Cardiac fibroblast (primary cell): ENCODE results near the gene MED13L.
"Not testable (repeated sequence)": the region's sequence is repeated elsewhere in the genome, so short reads cannot be mapped to it uniquely, and the experiment has no call there.

Source experiments
- DNase-seq, 2 donors: peaks; one replicate each; pipeline versions ENCODE4 v3.0.0 to v3.0.0-alpha.2; 2010; ENCODE audit warnings: low read depth in 2 of 2
- H3K4me3 ChIP-seq, 2 donors: replicated peaks in 1 of 2; 1 replicate in 1 of 2; 2 replicates in 1 of 2; pipeline ENCODE4 v1.5.1; 2011; ENCODE audit warnings: low read depth in 2 of 2, low read length in 2 of 2, mild to moderate bottlenecking in 2 of 2, moderate library complexity in 1 of 2
- CTCF ChIP-seq: IDR thresholded peaks from one replicate; pipeline ENCODE4 v1.5.1; 2011; ENCODE audit warnings: low read depth, mild to moderate bottlenecking, low read length, inconsistent platforms

The MED13L gene

GRCh38 chr12:116288735-116289134 lies 11.2 kb upstream of the MED13L start:
- no peak for TF ChIP-seq CTCF
- H3K4me3 ChIP-seq, result no peak overlapping the region
- no peak for DNase-seq

- no peak overlapping the region for H3K4me3 ChIP-seq
- TF ChIP-seq CTCF, result no peak
- DNase-seq, result no peak
These were observed 10.4 kb upstream of the MED13L start for GRCh38 chr12:116287842-116288301.

GRCh38 chr12:116284396-116284795 lies 6.9 kb upstream of the MED13L start:
- H3K4me3 ChIP-seq, result no peak overlapping the region
- DNase-seq, result peak; percentile 78 to 80
- no peak for TF ChIP-seq CTCF

- not testable (repeated sequence) for DNase-seq, H3K4me3 ChIP-seq
These were observed 6.4 kb upstream of the MED13L start for GRCh38 chr12:116283881-116284280.

GRCh38 chr12:116282371-116283286 lies 5.1 kb upstream of the MED13L start:
- no peak overlapping the region for H3K4me3 ChIP-seq
- DNase-seq, result no peak
- no peak for TF ChIP-seq CTCF

GRCh38 chr12:116280595-116281290 lies 3.2 kb upstream of the MED13L start:
- no peak overlapping the region for H3K4me3 ChIP-seq
- DNase-seq, result no peak
- TF ChIP-seq CTCF, result no peak

GRCh38 chr12:116278667-116279066 lies 1.2 kb upstream of the MED13L start:
- DNase-seq, result no peak
- H3K4me3 ChIP-seq, result no peak overlapping the region
- no peak for TF ChIP-seq CTCF
